Measurements from ENCODE around the gene HOGA1. TPM values are rescaled to one million over a fixed set of nuclear protein-coding genes. Genes with fewer than 3 reads are reported as not detected.

Gene HOGA1
- total RNA-seq, 2 donors from 2014 or later, result 1.0 to 2.7 TPM

DNA sequence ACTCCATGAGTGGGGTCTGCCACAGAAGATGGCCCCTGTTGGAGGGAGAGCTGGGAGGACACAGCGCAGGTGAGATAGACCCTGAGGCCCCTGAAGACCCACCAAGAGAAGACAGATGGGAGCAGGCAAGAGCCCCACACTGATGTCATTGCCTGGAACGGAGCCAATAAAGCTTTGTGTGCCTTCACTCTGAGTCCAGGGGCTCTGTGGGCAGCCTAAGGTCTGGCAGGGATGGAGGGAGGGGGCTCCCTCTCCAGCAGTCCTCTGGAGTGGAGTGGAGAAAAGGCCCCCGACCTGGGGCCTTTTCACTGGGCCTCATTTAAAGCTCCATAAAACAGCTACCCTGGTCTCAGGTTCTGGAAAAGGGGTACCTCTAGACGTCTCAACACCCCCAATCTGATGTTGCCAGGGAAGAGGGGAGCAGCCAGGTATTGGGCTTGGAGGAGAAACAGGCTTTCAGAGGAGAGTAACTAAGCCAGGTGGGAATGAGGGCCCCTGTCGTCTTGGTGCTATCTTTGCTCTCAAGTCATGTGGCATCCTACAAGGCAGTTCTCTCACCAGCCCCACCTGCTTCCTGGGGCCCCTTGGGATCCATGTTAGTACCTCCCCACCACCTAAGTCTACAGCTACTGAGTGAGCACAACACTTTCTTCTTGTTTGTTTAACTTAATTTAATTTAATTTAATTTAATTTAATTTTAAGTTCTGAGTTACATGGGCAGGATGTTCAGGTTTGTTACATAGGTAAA, 6.7 kb downstream of the HOGA1 start:
- Histone ChIP-seq H3K27ac (no peak overlapping the region), H3K9me3 (no peaks in the 10 kb centered on the region), H3K4me1 (replicated peaks) (no peaks in the 10 kb centered on the region), H3K27me3 (replicated peaks; ENCODE audit: insufficient read depth) (no peaks in the 10 kb centered on the region), H3K4me3 (no peak overlapping the region), H3K36me3 (no peaks in the 10 kb centered on the region)
- intact Hi-C loops (cut with DNase I), result no loop called here
- TF ChIP-seq POLR2AphosphoS5 (IDR thresholded peaks at IDR 0.05), result no peak
- no peak for TF ChIP-seq POLR2A (IDR thresholded peaks at IDR 0.05)
- no peak for TF ChIP-seq CTCF (IDR thresholded peaks at IDR 0.05)
- 59% methylated on average over 5 of the region's 5 CpGs for WGBS
- DNase-seq (ENCODE audit: low spot score), result no peak

DNA sequence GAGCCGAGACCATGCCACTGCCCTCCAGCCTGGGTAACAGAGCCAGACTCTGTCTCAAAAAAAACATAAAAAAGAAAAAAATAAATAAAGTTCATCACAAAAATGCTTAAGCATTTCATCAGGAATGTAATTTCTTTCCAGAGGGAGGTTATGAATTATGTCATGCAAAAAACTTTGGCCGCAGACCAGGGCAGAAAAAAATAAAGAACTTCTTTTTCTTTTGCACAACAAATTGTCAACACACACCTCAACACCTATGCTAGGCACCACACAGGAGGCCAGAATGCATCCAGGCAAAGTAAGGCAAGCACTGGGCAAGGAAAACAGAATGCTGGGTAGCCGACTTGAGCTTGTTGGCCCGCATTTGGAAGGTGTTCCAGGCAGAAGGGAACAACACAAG, 9.2 kb downstream of the HOGA1 start:
- Histone ChIP-seq H3K9me3 (no peaks in the 10 kb centered on the region), H3K27me3 (replicated peaks; ENCODE audit: insufficient read depth) (no peaks in the 10 kb centered on the region), H3K4me3 (no peak overlapping the region), H3K4me1 (replicated peaks) (no peaks in the 10 kb centered on the region), H3K27ac (no peak overlapping the region), H3K36me3 (no peaks in the 10 kb centered on the region)
- intact Hi-C loops (cut with DNase I), result no loop called here
- no peak for TF ChIP-seq POLR2A (IDR thresholded peaks at IDR 0.05)
- no peak for TF ChIP-seq POLR2AphosphoS5 (IDR thresholded peaks at IDR 0.05)
- no peak for TF ChIP-seq CTCF (IDR thresholded peaks at IDR 0.05)
- no peak for DNase-seq (ENCODE audit: low spot score)
- WGBS, result 65% methylated on average over 4 of the region's 4 CpGs

DNA sequence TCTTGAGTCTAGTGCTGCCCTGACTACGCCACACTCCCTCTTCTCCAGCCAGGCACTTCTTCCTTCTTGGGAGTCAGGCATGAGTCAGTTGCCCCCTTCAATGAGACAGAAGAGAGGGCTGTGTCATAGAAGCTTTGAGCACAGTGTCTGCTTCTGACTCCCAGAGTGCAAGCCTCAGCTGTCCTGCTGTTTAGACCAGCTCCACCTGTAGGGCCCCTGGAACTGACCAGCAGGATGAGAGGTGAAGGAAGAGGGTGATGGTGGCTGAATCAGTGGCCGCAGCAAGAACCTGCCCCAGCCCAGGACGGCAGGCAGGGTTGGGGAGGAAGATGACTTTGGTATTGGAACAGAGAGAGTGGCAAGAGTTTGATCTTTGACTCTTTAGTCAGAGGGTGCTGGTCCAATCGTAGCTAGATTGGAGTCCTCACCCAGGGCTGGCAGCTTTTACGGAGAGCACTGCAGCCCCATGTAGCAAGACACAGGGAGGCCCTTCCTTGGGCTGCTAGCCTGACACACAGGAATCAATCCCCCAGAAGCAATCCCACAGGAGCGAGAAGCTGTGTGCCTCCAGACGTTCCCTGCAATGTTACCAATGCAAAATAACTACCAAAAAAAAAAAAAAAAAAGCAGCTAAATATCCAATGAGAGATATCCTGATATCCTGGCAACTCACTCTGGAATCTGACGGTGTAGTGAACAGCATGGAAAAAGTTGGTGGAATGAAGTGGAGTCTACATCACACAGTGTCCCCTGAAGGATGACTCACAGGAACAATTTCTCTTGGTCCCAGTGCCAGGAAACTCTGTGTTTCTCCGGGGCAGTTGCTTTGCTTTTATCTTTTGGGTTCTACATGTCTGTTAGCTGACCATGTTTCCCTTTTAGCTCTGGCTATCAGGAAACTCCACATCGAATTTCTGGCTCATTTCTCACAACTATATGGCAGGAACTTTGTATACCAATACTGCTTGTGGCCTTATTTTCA, 12.2 kb downstream of the HOGA1 start:
- peak; percentile 34 for DNase-seq (ENCODE audit: low spot score)
- WGBS, result 52% methylated on average over 10 of the region's 10 CpGs
- H3K36me3 ChIP-seq, result no peaks in the 10 kb centered on the region
- no peaks in the 10 kb centered on the region for H3K4me1 ChIP-seq (replicated peaks)
- H3K9me3 ChIP-seq, result no peaks in the 10 kb centered on the region
- TF ChIP-seq POLR2AphosphoS5 (IDR thresholded peaks at IDR 0.05), result peak; percentile 82
- TF ChIP-seq CTCF (IDR thresholded peaks at IDR 0.05), result no peak
- H3K27me3 ChIP-seq (replicated peaks; ENCODE audit: insufficient read depth), result no peaks in the 10 kb centered on the region
- H3K4me3 ChIP-seq, result no peak overlapping the region
- H3K27ac ChIP-seq, result peak overlapping the region; percentile 53 to 55
- intact Hi-C loops (cut with DNase I), result no loop called here

- Histone ChIP-seq H3K4me3 (no peak overlapping the region), H3K9me3 (no peaks in the 10 kb centered on the region), H3K4me1 (replicated peaks) (no peaks in the 10 kb centered on the region), H3K27ac (no peak overlapping the region), H3K27me3 (replicated peaks; ENCODE audit: insufficient read depth) (no peaks in the 10 kb centered on the region), H3K36me3 (no peaks in the 10 kb centered on the region)
- WGBS, result 84% methylated on average over 2 of the region's 2 CpGs
- TF ChIP-seq CTCF (IDR thresholded peaks at IDR 0.05) (no peak), POLR2A (IDR thresholded peaks at IDR 0.05) (no peak), POLR2AphosphoS5 (IDR thresholded peaks at IDR 0.05) (no peak)
- DNase-seq (ENCODE audit: low spot score), result no peak
- intact Hi-C loops (cut with DNase I), result no loop called here
These were observed 13.6 kb downstream of the HOGA1 start for GRCh38 chr10:97597778-97598177.
